ENCODE data around the gene ANTKMT.

Gene ANTKMT

DNA sequence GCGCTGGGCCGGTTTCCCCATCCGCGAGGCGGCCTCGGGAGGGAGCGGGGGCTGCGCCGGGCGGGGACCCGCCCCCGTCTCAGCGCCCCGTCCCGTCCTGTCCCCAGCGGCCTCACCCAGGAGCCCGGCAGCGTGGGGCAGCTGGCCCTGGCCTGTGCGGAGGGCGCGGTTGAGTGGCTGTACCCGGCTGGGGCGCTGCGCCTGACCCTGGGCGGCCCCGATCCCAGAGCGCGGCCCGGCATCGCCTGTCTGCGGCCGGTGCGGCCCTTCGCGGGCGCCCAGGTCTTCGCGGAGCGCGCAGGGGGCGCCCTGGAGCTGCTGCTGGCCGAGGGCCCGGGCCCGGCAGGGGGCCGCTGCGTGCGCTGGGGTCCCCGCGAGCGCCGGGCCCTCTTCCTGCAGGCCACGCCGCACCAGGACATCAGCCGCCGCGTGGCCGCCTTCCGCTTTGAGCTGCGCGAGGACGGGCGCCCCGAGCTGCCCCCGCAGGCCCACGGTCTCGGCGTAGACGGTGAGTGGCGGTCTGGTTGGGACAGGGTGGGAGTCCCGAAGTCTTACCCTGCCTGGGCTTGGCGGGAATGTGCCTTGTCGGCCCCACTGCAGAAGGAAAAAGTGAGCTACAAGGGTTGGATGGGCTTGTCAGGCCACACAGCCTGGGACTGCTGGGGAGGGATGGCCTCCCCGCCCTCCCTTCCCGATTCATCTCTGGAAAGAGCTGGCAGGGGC is 5.3 kb upstream of the ANTKMT start:
- no peak for DNase-seq

DNA sequence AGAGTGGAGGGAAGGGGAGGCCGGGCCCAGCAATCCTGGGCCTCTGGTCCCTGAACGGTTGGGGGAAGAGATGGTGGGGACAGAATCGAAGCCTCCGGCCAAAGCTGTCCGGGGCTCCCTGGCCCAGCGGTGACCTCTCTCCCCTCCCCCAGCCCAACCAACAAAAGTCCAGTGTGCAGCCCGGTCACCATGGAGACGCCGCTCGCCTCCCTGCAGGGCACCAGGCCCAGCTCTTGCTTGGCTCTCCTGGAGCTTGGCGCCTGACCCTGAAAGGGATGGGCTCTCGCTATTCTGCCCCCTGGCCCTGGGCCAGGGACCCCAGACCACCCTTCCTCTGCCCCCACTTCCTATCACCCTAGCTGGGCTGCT is 4.8 kb upstream of the ANTKMT start:
- no peak for DNase-seq

DNA sequence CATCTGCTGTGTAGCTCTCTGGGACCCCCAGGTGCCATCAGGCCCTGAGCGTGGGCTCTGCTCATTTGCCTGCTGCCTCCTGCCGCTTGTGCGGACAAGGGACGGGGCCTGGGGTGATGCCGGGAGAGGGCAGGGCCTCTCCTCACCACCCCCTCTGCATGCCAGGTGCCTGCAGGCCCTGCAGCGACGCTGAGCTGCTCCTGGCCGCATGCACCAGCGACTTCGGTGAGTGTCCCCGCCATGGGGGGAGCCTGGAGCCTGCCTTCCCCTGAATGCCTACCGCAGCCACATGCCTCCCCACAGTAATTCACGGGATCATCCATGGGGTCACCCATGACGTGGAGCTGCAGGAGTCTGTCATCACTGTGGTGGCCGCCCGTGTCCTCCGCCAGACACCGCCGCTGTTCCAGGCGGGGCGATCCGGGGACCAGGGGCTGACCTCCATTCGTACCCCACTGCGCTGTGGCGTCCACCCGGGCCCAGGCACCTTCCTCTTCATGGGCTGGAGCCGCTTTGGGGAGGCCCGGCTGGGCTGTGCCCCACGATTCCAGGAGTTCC is 4.1 kb upstream of the ANTKMT start:
- no peak for DNase-seq

DNA sequence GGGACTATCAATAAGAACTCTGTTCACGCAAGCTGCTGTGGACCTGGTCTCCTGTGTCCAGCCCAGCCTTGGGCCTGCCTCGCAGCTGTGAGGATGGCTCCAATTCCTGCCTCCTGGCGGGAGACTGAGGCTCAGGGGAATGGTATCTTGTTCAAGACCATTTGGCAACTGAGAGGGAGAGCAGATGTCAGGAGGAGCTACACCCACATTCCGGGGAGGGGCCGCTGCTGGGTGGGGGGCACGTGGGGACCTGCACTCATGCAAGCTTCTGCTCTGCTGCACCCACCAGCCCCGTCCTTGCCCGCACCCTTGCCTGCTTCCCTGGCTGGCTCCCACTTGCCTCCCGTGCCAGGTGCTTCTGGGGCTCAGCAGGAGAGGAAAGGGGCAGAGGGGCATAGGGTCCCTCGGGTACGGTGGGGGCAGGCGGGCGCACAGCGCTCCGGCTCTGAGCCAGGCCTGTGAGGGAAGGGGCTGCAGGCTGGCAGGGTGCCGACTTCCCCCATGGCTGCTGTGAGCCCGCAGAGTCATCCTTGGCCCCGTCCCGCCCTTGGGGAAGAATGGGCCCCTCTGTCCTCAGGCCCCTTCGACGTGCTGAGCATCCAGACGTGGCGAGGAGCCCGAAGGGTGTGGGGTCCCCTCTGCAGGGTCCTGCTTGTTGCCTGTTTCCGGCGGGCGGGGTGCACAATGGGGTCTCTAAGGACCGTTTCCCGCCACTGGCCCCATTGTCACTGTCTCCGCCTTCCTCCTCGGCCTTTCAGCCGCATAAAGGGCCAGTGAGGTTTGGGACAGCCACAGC is 3.3 kb upstream of the ANTKMT start:
- no peak for DNase-seq

DNA sequence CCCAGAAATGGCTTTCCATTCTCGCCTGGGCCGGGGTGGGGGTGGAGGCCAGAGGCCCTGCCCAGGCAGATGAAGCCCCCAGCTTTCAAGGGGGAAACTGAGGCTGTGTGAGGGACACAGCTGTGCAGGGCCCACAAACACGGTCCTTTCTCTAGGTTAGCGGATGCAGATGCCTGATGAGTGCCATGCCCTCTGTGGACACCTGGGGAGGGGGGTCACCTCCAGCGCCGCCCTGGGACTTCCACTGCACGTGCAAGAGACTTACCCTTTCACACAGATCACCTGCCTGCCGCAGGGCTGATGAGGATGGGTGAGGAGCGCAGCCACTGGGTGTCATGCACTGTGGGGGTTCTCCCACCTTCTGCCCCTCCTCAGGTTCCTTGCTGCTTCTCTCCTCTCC is 2.6 kb upstream of the ANTKMT start:
- no peak for DNase-seq

DNA sequence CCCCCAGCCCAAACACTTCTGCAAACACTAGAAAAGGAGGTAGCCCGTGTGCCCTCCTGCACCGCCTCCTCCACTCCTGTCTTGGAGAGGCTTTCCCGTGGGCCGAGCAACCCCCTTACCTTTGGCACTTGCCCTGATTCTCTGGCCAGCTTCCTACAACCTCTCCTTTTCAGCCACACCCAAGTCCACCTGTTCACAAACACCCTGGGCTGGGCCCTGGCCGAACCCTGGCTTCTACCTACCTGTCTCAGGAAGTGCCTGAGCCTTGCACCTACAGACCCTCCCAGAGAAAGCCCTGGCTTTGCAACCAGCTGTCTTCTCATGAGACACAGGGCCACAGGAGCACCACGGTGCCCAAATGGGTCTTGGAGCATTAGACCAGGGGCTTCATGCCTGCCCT is 2.0 kb upstream of the ANTKMT start:
- DNase-seq: no peak

DNA sequence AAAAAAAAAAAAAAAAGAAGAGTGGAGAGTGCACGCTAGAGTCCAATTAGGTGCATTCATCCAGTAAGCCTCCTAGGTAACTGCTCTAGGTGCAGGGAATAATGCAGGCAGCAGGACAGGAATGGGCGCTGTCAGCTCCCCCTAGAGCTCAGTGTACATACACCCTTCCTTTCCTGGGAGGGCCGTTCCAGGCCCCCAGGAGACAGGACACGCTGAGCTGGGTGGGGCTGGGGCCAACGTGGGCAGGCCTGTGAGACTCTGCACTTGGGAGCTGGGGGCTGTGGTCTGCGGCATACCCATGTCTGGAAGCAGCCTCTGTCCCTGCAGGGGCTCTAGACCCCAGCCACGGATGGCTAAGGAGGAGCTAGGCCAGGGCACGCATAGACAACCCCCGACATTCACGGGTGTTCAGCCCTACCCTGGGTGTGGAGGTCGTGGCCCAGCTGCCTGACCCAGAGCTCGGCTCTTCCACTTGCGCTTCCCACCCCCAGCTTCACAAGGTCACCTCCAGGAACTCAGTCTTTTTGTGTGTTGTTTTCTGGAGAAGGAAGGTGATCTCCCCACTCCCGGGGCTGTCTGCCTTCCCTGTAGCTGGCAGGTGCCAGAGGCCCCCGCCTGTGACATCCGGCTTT is 1.0 kb upstream of the ANTKMT start:
- DNase-seq: no peak

DNA sequence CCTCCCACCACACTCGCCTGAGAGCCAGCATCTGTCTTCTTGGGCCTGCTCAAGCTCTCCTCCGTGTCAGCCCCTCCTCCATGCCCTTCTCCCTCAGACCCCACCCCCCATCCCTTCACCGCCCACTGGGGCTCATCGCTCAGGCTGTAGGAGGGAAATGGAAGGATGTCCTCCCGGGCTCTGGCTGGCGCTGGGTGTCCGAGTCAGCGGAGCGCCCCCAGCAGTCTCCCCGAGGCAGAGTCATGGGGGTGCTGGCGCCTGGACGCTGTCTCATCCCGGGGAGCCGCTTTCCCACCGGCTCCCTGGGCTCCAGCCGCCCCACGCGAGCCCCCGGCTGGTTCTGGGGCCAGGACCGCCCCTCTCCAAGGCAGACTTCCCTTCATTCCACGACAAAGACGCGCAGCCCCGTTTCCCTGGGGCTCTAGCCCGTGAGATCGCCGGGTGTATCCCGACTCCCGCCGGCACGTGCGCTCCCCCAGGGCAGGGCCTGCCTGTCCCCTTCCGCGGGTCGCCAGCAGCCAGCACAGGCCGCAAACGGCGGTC is 428 bp upstream of the ANTKMT start:
- DNase-seq: peak; percentile 86

DNA sequence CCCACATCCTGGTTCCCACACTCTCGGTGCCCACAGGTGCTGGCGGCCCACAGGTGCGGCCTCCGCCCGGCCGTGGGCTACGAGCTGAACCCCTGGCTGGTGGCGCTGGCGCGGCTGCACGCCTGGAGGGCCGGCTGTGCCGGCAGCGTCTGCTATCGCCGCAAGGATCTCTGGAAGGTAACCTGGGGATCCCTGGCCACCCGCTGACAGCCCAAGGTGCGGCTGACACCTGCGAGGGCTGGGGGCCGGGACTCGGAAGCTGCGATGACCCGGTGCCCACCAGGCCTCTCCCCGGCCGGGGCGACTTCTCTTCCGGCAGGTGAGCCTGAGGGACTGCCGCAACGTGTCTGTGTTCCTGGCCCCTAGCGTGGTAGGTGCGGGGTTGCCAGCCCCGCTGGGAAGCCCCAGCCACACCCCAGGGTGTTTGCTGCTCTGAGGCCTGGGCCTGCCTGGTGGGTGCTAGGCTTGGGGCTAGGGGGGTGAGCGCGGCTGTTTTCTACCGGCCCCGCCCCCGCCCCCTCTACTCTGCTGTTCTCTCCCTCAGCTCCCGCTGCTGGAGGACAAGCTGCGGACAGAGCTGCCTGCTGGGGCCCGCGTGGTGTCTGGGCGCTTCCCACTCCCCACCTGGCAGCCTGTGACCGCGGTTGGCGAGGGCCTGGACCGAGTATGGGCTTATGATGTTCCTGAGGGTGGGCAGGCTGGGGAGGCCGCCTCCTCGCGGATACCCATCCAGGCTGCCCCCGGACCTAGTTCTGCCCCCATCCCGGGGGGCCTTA is 1.0 kb downstream of the ANTKMT start:
- peak; percentile 43 for DNase-seq

DNA sequence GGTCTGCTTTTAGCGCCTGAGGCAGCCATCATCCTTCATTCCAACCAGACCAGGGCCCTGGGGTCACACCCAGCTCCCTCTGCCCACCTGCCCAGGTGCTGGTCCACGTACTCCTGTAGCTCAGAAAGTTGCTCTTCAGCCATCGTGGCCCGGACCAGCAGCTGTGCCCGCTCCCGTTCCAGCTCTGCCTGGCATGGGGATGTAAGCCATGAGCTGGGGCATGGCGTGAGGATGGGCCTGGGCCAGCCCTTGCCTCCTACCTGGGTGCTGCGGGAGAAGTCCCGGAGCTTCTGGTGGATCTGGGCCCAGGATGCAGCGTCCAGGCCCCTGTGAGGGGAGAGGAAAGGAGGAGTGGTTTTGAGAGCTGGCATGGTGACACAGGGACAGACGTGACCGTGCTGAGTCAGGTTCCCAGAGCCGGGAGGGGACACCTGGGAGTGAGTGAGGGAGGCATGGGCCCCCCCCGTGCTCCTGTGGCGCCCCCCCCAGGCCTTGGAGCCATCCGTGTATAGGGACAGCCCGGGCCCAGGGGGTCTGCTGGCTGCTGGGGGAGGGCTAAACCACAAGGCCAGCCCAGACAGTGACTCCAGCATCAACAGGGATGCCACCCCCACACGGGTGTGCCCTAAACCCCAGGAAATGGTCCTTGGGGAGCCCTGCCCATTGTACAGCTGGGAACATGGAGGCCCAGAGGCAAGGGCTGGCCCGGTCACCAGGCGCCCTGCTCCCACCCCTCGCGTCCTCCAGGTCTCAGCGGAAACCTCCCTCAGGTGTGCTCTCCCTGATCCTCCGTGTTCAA is 2.1 kb downstream of the ANTKMT start:
- peak; percentile 35 for DNase-seq

DNA sequence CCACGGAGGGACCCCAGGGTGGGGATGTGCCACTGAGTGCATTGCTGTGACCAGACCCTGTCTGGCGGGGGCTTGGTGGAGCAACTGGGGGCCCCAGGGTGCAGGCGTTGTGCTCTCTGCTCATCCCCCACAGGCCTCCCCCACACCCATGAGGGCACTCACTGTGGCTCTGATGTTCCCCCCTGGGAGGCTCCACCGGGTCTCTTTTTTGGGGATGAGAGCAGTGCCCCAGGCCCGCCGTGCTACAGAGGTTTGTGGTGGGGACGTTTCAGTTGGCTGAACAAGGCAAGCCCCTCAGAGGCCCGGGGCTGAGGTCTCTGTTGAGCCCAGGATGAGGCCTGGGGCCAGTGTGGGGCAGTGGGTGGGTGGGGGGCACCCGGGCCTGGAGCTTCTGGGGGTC is 2.7 kb downstream of the ANTKMT start:
- no peak for DNase-seq

DNA sequence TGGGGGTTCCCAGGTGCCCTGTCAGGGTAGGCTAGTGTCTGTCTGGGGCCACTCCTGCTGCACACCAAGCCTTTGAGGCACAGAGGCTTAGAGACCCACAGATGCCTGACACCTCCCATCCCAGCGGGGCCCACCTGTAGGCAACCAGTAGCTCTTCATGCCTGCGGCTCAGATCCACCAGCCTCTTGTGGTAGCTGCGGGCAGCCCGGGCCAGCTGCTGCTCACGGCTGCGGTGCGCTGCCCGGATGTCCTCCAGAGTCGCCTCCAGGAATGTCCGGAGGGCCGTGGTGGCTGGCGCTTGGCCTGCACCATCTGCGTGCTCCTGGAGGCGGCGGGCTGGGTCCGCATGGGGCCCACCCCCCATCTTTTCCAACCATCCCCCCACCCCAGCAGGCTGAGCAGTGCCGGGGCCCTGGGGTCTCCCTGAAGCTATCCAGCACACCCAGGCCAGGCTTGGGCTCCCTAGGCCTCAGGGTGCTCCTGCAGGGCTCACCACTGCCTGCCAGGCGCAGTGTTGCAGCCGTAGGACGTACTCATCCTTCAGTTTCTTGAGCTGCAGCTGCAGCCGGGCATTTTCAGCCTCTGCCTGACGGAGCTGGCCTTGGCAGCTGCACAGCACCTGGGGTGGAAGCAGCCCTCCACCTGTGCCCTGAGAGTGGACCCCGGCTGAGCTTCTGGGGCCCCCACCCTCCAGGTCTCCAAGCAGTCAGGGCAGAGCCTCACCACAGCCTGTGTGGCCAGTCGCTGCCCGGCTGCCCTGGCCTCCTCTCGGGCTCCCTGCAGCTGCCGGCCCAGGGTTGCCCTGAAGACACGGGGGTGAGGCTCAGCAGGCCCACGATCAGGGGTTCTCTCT is 3.5 kb downstream of the ANTKMT start:
- DNase-seq: no peak

DNA sequence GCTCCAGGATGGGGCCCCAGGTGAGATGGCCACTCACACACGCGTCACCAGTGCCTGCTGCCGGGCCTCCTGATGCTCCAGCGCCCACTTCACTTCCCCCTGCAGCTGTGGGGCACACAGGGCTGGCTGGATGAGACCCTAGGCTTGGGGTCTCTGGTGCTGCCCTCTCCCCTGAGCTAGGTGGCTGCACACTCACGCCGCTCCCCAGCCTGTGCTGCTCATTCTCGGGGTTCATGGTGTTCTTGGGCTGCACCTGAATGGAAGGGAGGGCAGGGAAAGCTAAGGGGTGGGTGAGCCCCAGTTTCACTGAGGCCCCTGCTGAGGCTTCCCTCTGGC is 4.1 kb downstream of the ANTKMT start:
- DNase-seq: no peak

DNA sequence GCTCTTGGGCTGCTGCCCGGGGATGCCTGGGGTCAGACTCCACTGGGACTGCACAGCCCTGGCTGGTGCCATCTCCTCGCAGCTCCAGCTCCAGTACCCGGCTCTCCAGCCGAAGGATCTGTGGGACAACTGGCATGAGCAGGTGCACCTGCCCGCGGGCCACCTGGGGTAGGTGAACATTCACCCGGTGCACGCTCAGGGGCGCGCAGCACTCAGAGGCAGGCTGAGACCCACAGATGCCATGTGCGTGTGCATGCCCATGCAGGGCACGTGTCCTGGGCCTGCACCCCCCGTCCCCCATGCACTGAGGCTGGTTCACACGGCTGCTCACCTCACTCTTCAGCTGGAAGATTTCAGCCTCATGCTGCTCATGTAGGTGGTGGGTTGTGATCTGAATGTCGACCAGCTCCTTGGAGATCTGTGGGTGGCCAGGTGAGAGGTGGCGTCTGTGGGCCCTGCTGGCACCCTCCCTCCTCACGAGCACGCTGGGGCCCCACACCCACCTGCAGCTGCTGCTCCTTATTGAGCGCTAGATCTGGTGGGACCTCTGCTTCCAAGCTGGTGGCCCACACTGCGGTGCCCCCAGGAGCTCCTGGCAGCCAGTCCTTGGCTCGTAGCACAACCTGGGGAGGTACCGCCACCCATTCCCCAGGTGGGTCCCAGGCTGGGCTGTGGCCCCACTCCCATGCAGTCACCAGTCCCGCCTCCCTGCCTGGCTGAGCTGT is 4.7 kb downstream of the ANTKMT start:
- DNase-seq: peak; percentile 36

DNA sequence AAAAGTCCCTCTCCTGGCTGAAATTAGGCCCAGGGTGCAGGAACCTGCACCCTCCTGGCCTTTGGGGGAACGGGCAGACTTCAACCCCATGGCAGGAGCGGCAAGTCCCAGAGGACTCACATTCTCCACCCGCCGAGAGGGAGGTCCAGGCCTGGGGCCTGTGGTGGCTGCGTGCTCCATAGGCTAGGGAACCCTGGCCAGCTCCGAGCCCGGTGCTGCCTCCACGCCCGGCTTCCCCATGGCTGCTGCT is 5.2 kb downstream of the ANTKMT start:
- DNase-seq: no peak

DNA sequence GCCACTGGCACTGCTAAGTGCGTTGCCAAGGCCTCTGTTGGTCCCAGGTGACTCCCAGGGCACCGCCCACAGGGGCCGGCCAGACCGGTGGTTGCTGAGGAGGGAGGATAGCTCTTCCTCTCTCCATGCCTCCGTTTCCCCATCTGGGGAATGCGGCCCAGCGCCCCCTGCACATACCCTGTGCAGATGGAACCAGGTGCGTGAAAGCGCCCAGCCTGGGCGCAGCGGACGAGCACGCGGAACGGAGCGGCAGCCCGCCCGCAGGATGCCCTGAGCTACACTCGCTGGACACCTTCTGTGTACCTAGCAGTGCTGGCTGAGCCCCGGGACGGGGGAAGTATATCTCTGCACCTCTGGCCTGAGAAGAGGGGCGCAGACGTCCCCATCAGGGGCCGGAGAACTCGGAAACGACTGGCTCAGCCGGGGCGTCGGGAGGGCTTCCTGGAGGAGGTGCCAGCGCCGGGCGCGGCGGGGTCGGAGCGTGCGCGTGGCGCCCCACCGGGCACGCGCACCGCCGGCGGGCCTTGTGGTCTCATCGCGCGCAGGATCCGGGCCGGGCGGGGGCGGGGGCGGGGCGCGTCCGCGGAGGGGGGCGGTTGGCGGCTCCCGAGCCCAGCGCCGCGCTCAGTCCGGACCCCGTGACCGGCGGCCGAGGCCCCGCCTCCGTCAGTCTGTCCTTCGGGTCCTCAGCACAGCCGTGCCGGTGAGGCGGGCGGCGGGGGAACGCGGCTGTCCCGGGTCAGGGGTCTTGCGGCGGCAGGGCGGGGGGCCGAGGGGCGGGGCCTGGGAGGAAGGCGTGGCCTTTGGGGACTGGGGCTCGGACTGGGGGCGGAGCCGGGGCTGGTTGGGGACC is 5.7 kb downstream of the ANTKMT start, which contains the start of the genes CCDC78 and HAGHL:
Gene CCDC78 (minus strand): TSS at position 6 of the 853 bp plus-strand sequence. CDS start 76 bp downstream, outside the sequence.
Gene HAGHL (plus strand): TSS at position 669 of the 853 bp plus-strand sequence. CDS start 404 bp downstream, outside the sequence.
- peak; percentile 52 for DNase-seq

DNA sequence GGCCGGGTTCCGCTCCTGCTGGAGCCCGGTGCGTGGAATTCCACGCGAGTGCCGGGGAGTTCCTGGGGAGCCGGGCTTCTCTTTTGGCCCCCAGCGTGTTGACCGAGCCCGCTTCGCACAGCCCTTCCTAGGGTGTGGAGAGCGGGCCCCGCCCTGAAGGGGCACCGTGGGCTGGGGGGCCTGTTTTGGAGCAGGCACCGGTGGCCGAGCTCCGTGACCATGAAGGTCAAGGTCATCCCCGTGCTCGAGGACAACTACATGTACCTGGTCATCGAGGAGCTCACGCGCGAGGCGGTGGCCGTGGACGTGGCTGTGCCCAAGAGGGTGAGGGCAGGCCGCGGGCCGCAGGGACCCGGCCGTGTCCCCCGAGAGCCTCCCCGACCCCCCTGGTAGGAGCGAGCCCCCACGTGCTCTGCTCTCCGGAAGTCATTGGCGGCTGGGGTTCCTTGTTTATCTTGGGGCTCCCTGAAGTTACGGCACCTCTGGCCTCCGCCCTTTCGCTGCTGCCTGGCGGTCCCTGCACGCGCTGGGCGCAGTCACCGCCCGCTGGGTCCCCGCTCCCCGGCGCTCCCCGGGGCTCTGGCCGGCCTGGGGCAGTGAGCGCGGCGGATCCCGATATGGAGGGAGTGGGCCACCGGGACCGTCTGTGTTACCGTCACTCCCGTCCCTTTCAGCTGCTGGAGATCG is 6.5 kb downstream of the ANTKMT start:
- DNase-seq: peak; percentile 43

DNA sequence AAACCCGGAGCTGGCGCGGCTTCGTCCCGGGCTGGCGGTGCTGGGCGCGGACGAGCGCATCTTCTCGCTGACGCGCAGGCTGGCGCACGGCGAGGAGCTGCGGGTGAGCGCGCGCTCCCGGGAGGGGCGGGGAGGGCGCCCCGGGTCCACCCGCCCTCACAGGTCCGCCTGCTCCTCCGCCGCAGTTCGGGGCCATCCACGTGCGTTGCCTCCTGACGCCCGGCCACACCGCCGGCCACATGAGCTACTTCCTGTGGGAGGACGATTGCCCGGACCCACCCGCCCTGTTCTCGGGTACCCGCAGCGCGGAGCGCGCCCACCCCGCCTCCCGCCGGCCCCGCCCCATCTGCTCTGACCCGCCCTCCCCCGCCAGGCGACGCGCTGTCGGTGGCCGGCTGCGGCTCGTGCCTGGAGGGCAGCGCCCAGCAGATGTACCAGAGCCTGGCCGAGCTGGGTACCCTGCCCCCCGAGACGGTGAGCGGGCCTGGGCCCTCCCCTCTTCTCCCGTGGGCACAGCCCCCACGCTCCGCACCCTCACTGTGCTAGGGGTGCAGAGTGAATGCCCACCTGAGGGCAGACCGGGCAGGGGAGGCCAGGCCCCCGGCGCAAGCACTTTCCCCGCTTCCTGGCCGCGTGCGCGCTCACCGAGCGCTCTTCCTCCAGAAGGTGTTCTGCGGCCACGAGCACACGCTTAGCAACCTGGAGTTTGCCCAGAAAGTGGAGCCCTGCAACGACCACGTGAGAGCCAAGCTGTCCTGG is 7.4 kb downstream of the ANTKMT start:
- DNase-seq: peak; percentile 75
